MCF 10A (cell line): Measurements from ENCODE around the gene FOS. TPM values are rescaled to one million over a fixed set of nuclear protein-coding genes. Genes with fewer than 3 reads are reported as not detected.

Source experiments
- BruUV-seq: library from RNA; stranded (reverse); fragments of 400-500 nt; replicated peaks from 2 replicates; lab custom pipeline; 2021; lab: Mats Ljungman, UMichigan
- CTCF ChIA-PET: fragments of 300-600 bp; sonication (Branson Sonifier 250); formaldehyde crosslinking; extraction: SDS; loops from one replicate; lab custom pipeline; 2021; ENCODE audit warnings: antibody characterized with exemption, inconsistent platforms; lab: Yijun Ruan, JAX
- POLR2A ChIA-PET: fragments of 300-600, 350-650 bp; sonication (Branson Sonifier 250); formaldehyde crosslinking; extraction: SDS; loops from one replicate; lab custom pipeline; 2020; ENCODE audit warnings: antibody characterized with exemption, inconsistent platforms; lab: Yijun Ruan, JAX
- DNase-seq: peaks from one replicate; pipeline ENCODE4 v3.0.0-alpha.2; 2018; ENCODE audit not compliant: unreplicated experiment
- H3K27ac Mint-ChIP-seq: one replicate; pipeline ENCODE4 v1.8.0; 2022; ENCODE audit warnings: mild to moderate bottlenecking, low read depth, mixed read lengths; ENCODE audit not compliant: unreplicated experiment
- H3K27me3 Mint-ChIP-seq: one replicate; pipeline ENCODE4 v1.8.0; 2022; ENCODE audit warnings: mixed read lengths; ENCODE audit not compliant: insufficient read depth, unreplicated experiment
- H3K36me3 Mint-ChIP-seq: one replicate; pipeline ENCODE4 v1.8.0; 2022; ENCODE audit warnings: mild to moderate bottlenecking, moderate library complexity, mixed read lengths; ENCODE audit not compliant: insufficient read depth, unreplicated experiment
- H3K4me1 Mint-ChIP-seq: one replicate; pipeline ENCODE4 v1.8.0; 2022; ENCODE audit warnings: mixed read lengths; ENCODE audit not compliant: insufficient read depth, unreplicated experiment
- H3K4me3 Mint-ChIP-seq: one replicate; pipeline ENCODE4 v1.8.0; 2022; ENCODE audit warnings: mild to moderate bottlenecking, moderate library complexity, mixed read lengths; ENCODE audit not compliant: unreplicated experiment
- H3K9me3 Mint-ChIP-seq: one replicate; pipeline ENCODE4 v1.8.0; 2022; ENCODE audit warnings: mixed read lengths; ENCODE audit not compliant: unreplicated experiment
- CTCF ChIP-seq: fragments of 200-600 bp; IDR thresholded peaks from one replicate; pipeline ENCODE4 v1.8.0; 2022; ENCODE audit warnings: antibody characterized with exemption, mild to moderate bottlenecking; ENCODE audit not compliant: unreplicated experiment
- intact Hi-C: fragments of 100-400 bp; cut with micrococcal nuclease; formaldehyde crosslinking; loops from 2 replicates; pipeline ENCODE4 v1.14.1; 2022
- total RNA-seq: library from RNA; stranded (reverse); gene quantifications from 2 replicates; pipeline ENCODE4 v1.2.3, GENCODE V29; 2022

FOS gene
- total RNA-seq, 1 experiment from 2014 or later: 139 TPM

- H3K27ac Mint-ChIP-seq: peak overlapping the region; percentile 71
- CTCF ChIA-PET: interaction anchor here (0.5 to 13.8 kb wide), 21 partner anchors 8 to 273 kb away, joined by 3 to 192 read pairs (median 4); partner anchors contain the start of gene NEK9
- H3K27me3 Mint-ChIP-seq: no peaks in the 10 kb centered on the region
- intact Hi-C loops: loop anchor here (1.0 to 2.0 kb wide), 4 partner anchors 16 to 163 kb away; partner anchors contain the start of gene TMED10
- peaks cover 7% of the 10 kb centered on the region for H3K36me3 Mint-ChIP-seq
- no peaks in the 10 kb centered on the region for H3K9me3 Mint-ChIP-seq
- peaks cover 26% of the 10 kb centered on the region for H3K4me1 Mint-ChIP-seq
- peak; percentile 89 for TF ChIP-seq CTCF
- POLR2A ChIA-PET: interaction anchor here (0.5 to 13.6 kb wide), 23 partner anchors 12 to 247 kb away, joined by 3 to 274 read pairs (median 5); partner anchors contain the start of genes FOS, NEK9, TMED10 and ZC2HC1C
- peak; percentile 78 for DNase-seq
- peak overlapping the region; percentile 67 for H3K4me3 Mint-ChIP-seq
- BruUV-seq: no TSS peak
Measured at GRCh38 chr14:75295491-75296345, 17.1 kb downstream of the FOS start.

DNA sequence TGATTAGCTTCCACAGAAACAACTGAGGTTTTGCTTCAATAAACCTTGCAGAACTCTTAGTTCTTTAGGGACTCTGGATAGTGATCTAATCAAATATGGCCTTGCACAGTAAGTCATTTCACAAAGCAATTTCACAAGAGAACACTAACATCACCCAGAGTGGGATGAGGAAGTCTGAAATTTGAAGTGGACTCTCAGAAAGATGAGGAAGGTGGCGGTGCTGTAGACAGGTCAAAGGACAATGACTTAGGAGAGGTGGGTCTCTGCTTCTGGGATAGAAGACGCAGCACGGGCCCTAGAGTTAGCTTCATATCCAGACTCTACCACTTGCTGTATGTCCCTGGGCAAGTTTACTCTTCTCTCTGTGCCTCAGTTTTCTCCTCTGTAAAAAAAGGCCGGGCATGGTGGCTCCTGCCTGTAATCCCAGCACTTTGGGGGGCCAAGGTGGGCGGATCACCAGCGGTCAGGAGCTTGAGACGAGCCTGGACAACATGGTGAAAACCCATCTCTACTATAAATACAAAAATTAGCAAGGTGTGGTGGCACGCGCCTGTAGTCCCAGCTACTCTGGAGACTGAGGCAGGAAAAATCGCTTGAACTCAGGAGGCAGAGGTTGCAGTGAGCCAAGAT lies 18.9 kb downstream of the FOS start:
- no peak for DNase-seq
- H3K36me3 Mint-ChIP-seq: peaks cover 7% of the 10 kb centered on the region
- H3K4me1 Mint-ChIP-seq: peaks cover 37% of the 10 kb centered on the region
- intact Hi-C loops: no loop called here
- no peak for TF ChIP-seq CTCF
- ChIA-PET POLR2A (interaction anchor here (0.6 to 13.6 kb wide), 21 partner anchors 14 to 363 kb away, joined by 3 to 274 read pairs (median 4); partner anchors contain the start of genes ERG28, FOS, JDP2 and NEK9), CTCF (interaction anchor here (0.5 to 13.8 kb wide), 23 partner anchors 11 to 388 kb away, joined by 3 to 192 read pairs (median 3); partner anchors contain the start of gene NEK9)
- no peaks in the 10 kb centered on the region for H3K27me3 Mint-ChIP-seq
- H3K27ac Mint-ChIP-seq: peak overlapping the region; percentile 97
- H3K4me3 Mint-ChIP-seq: no peak overlapping the region
- BruUV-seq: no TSS peak
- no peaks in the 10 kb centered on the region for H3K9me3 Mint-ChIP-seq

- BruUV-seq: no TSS peak
- peak overlapping the region; percentile 97 for H3K27ac Mint-ChIP-seq
- H3K9me3 Mint-ChIP-seq: no peaks in the 10 kb centered on the region
- ChIA-PET POLR2A (interaction anchor here (0.6 to 13.6 kb wide), 32 partner anchors 15 to 450 kb away, joined by 3 to 274 read pairs (median 6); partner anchors contain the start of genes ACYP1, ERG28, FOS and NEK9), CTCF (interaction anchor here (0.5 to 13.8 kb wide), 23 partner anchors 10 to 389 kb away, joined by 3 to 192 read pairs (median 4); partner anchors contain the start of gene ZC2HC1C)
- peaks cover 37% of the 10 kb centered on the region for H3K4me1 Mint-ChIP-seq
- TF ChIP-seq CTCF: no peak
- H3K4me3 Mint-ChIP-seq: peak overlapping the region; percentile 54
- intact Hi-C loops: no loop called here
- peaks cover 7% of the 10 kb centered on the region for H3K36me3 Mint-ChIP-seq
- DNase-seq: peak; percentile 86
- H3K27me3 Mint-ChIP-seq: no peaks in the 10 kb centered on the region
Measured at GRCh38 chr14:75298187-75298965, 19.7 kb downstream of the FOS start.
